ENCODE data around the gene AIDA.

The AIDA gene

GRCh38 chr1:222632749-222633148 is 79.5 kb downstream of the AIDA start:
- ChIA-PET POLR2A (no interaction called here), CTCF (interaction anchor here (1.0 to 5.6 kb wide), 2 partner anchors 57 to 167 kb away, joined by 3 to 52 read pairs; no protein-coding TSS in a partner anchor)
- TF ChIP-seq ZNF514 (tag by site-specific recombination; IDR thresholded peaks at IDR 0.05) (no peak), KLF1 (tag by site-specific recombination; IDR thresholded peaks at IDR 0.05) (no peak), SALL2 (tag by site-specific recombination; IDR thresholded peaks at IDR 0.05; ENCODE audit: borderline replicate concordance) (no peak), ZNF777 (tag by site-specific recombination; IDR thresholded peaks at IDR 0.05; ENCODE audit: borderline replicate concordance) (no peak), MEIS1 (CRISPR knock-in tag; IDR thresholded peaks at IDR 0.05; ENCODE audit: borderline replicate concordance) (no peak), ZBTB21 (tag by site-specific recombination; IDR thresholded peaks at IDR 0.05) (no peak), ZNF404 (tag by site-specific recombination; IDR thresholded peaks at IDR 0.05) (no peak)
- H3K9me3 ChIP-seq (ENCODE audit: control insufficient read depth, insufficient read depth, low read depth, low read length), result no peaks in the 10 kb centered on the region
- H3K27ac ChIP-seq (ENCODE audit: extremely low read depth, low read depth, low read length), result no peak overlapping the region
- no peak overlapping the region for H3K4me3 ChIP-seq (ENCODE audit: low read depth, low read length)
- H3K4me1 ChIP-seq (ENCODE audit: control insufficient read depth, insufficient read depth, low read length), result no peaks in the 10 kb centered on the region
- peaks cover 16 to 95% of the 10 kb centered on the region in 2 experiments for H3K36me3 ChIP-seq (ENCODE audit: control insufficient read depth in 2 of 2, insufficient read depth in 1 of 2, low read length in 2 of 2)

GRCh38 chr1:222631611-222632208 is 80.6 kb downstream of the AIDA start:
- Histone ChIP-seq H3K4me1 (ENCODE audit: control insufficient read depth, insufficient read depth, low read length) (no peaks in the 10 kb centered on the region), H3K9me3 (ENCODE audit: control insufficient read depth, insufficient read depth, low read depth, low read length) (no peaks in the 10 kb centered on the region), H3K27ac (ENCODE audit: extremely low read depth, low read depth, low read length) (no peak overlapping the region), H3K36me3 (ENCODE audit: control insufficient read depth in 2 of 2, insufficient read depth in 1 of 2, low read length in 2 of 2) (peaks cover 12 to 98% of the 10 kb centered on the region in 2 experiments), H3K4me3 (ENCODE audit: low read depth, low read length) (no peak overlapping the region)
- TF ChIP-seq ZSCAN23 (tag by site-specific recombination; IDR thresholded peaks at IDR 0.05), result no peak
- no peak for TF ChIP-seq ZBTB21 (tag by site-specific recombination; IDR thresholded peaks at IDR 0.05)
- TF ChIP-seq ZNF792 (tag by site-specific recombination; IDR thresholded peaks at IDR 0.05), result no peak
- no peak for TF ChIP-seq ZNF624 (tag by site-specific recombination; IDR thresholded peaks at IDR 0.05)
- no peak for TF ChIP-seq ZFP41 (tag by site-specific recombination; IDR thresholded peaks at IDR 0.05; ENCODE audit: borderline replicate concordance)
- CTCF ChIA-PET, result interaction anchor here (0.7 to 5.6 kb wide), 2 partner anchors 166 to 883 kb away, joined by 3 to 52 read pairs; no protein-coding TSS in a partner anchor
- POLR2A ChIA-PET, result no interaction called here

- ChIA-PET CTCF (interaction anchor here (1.2 kb wide), 1 partner anchor 165 kb away, joined by 3 read pairs; no protein-coding TSS in a partner anchor), POLR2A (no interaction called here)
- Histone ChIP-seq H3K27ac (ENCODE audit: extremely low read depth, low read depth, low read length) (no peak overlapping the region), H3K36me3 (ENCODE audit: control insufficient read depth in 2 of 2, insufficient read depth in 1 of 2, low read length in 2 of 2) (peaks cover 19 to 95% of the 10 kb centered on the region in 2 experiments), H3K4me3 (ENCODE audit: low read depth, low read length) (no peak overlapping the region), H3K9me3 (ENCODE audit: control insufficient read depth, insufficient read depth, low read depth, low read length) (no peaks in the 10 kb centered on the region), H3K4me1 (ENCODE audit: control insufficient read depth, insufficient read depth, low read length) (no peaks in the 10 kb centered on the region)
- TF ChIP-seq KLF9 (tag by site-specific recombination; IDR thresholded peaks at IDR 0.05; ENCODE audit: low read depth) (no peak), ZNF558 (tag by site-specific recombination; IDR thresholded peaks at IDR 0.05) (no peak), KLF7 (tag by site-specific recombination; IDR thresholded peaks at IDR 0.05; ENCODE audit: borderline replicate concordance) (no peak), SCRT1 (tag by site-specific recombination; IDR thresholded peaks at IDR 0.05; ENCODE audit: borderline replicate concordance) (no peak), ZEB2 (tag by site-specific recombination; IDR thresholded peaks at IDR 0.05) (no peak)
Measured at GRCh38 chr1:222629921-222630535, 82.3 kb downstream of the AIDA start.

GRCh38 chr1:222627232-222627631 is 85.1 kb downstream of the AIDA start:
- no peaks in the 10 kb centered on the region for H3K9me3 ChIP-seq (ENCODE audit: control insufficient read depth, insufficient read depth, low read depth, low read length)
- no peak overlapping the region for H3K27ac ChIP-seq (ENCODE audit: extremely low read depth, low read depth, low read length)
- no peak overlapping the region for H3K4me3 ChIP-seq (ENCODE audit: low read depth, low read length)
- ChIA-PET POLR2A (no interaction called here), CTCF (interaction anchor here (0.7 kb wide), 1 partner anchor 1084 kb away, joined by 3 read pairs; no protein-coding TSS in a partner anchor)
- H3K36me3 ChIP-seq (ENCODE audit: control insufficient read depth in 2 of 2, insufficient read depth in 1 of 2, low read length in 2 of 2), result peaks cover 14 to 85% of the 10 kb centered on the region in 2 experiments
- no peaks in the 10 kb centered on the region for H3K4me1 ChIP-seq (ENCODE audit: control insufficient read depth, insufficient read depth, low read length)
- no peak for TF ChIP-seq REST (tag by site-specific recombination; IDR thresholded peaks at IDR 0.05)
- TF ChIP-seq IKZF3 (tag by site-specific recombination; IDR thresholded peaks at IDR 0.05), result no peak
- no peak for TF ChIP-seq SP2 (tag by site-specific recombination; IDR thresholded peaks at IDR 0.05)
- TF ChIP-seq SALL2 (tag by site-specific recombination; IDR thresholded peaks at IDR 0.05; ENCODE audit: borderline replicate concordance), result no peak
- TF ChIP-seq ZNF792 (tag by site-specific recombination; IDR thresholded peaks at IDR 0.05), result no peak
- TF ChIP-seq OSR2 (tag by site-specific recombination; IDR thresholded peaks at IDR 0.05), result no peak
- TF ChIP-seq ZNF280C (tag by site-specific recombination; IDR thresholded peaks at IDR 0.05), result no peak
- no peak for TF ChIP-seq ZNF214 (tag by site-specific recombination; IDR thresholded peaks at IDR 0.05; ENCODE audit: borderline replicate concordance)
